ENCODE data around the gene REC8. TPM values are rescaled to one million over a fixed set of nuclear protein-coding genes. Genes with fewer than 3 reads are reported as not detected.

REC8 gene
- total and polyA plus RNA-seq, 2 of the 13 experiments (the other 11 are each of a cell fraction or from before 2014, with no cell fraction given), result 3.4 to 14.7 TPM

- WGBS (ENCODE audit: low lambda C conversion rate), result 66% methylated on average over 3 of the region's 3 CpGs
- peaks cover 8 to 12% of the 10 kb centered on the region in 2 experiments; a peak in 4 of 5 replicates for H3K36me3 ChIP-seq (replicated peaks in 1 of 2; ENCODE audit: control insufficient read depth in 1 of 2, insufficient read depth in 2 of 2, low read length in 2 of 2)
- no peak overlapping the region for H3K4me3 ChIP-seq (replicated peaks in 1 of 3; ENCODE audit: insufficient read depth in 1 of 3, low read depth in 2 of 3, low read length in 3 of 3)
- H3K9ac ChIP-seq (ENCODE audit: insufficient read depth, low read depth, low read length), result no peak overlapping the region
- no peaks in the 10 kb centered on the region for H4K20me1 ChIP-seq (ENCODE audit: insufficient read depth, low read length)
- H3K9me3 ChIP-seq (ENCODE audit: low read length), result no peaks in the 10 kb centered on the region
- no peak overlapping the region for H2AFZ ChIP-seq (ENCODE audit: low read length)
- peaks cover 40% of the 10 kb centered on the region for H3K79me2 ChIP-seq (ENCODE audit: insufficient read depth, low read length)
- FAIRE-seq (no peak), DNase-seq (ENCODE audit: low spot score) (no peak), ATAC-seq (no peak)
- H3K4me2 ChIP-seq (ENCODE audit: low read depth, low read length), result no peak overlapping the region
- intact Hi-C loops (cut with micrococcal nuclease; ENCODE audit: unreplicated experiment), result no loop called here
- H3K27ac ChIP-seq (ENCODE audit: extremely low read length, insufficient read depth, low read length), result no peak overlapping the region
- no TSS peak for BruUV-seq (replicated peaks)
- TF ChIP-seq ZNF317 (CRISPR knock-in tag; IDR thresholded peaks at IDR 0.05) (peak; percentile 63; the same call in 1 of the 2 replicates), ZNF562 (CRISPR knock-in tag; IDR thresholded peaks at IDR 0.05; ENCODE audit: borderline replicate concordance) (0 out of 2 replicates have a peak, but pooled peaks have one; percentile 15), ZNF841 (CRISPR knock-in tag; IDR thresholded peaks at IDR 0.05; ENCODE audit: borderline replicate concordance) (0 out of 2 replicates have a peak, but pooled peaks have one; percentile 29), KLF12 (CRISPR knock-in tag; IDR thresholded peaks at IDR 0.05; ENCODE audit: borderline replicate concordance) (no peak), SSRP1 (CRISPR knock-in tag; IDR thresholded peaks at IDR 0.05) (0 out of 2 replicates have a peak, but pooled peaks have one; percentile 80), ZFP36L1 (CRISPR knock-in tag; IDR thresholded peaks at IDR 0.05) (0 out of 2 replicates have a peak, but pooled peaks have one; percentile 42), TEF (CRISPR knock-in tag; IDR thresholded peaks at IDR 0.05) (no peak), STAG1 (CRISPR knock-in tag; IDR thresholded peaks at IDR 0.05) (no peak)
- CTCF ChIA-PET (ENCODE audit: low intra/inter-chr PET ratio, low total read pairs), result no interaction called here
- no peaks in the 10 kb centered on the region; a peak in 1 of 5 replicates for H3K27me3 ChIP-seq (ENCODE audit: control insufficient read depth in 1 of 2, insufficient read depth in 2 of 2, low read length in 2 of 2)
- POLR2A ChIA-PET, result interaction anchor here (1.3 to 4.2 kb wide), 2 partner anchors 11 to 22 kb away, joined by 7 to 26 read pairs; partner anchors contain the start of gene TINF2
- in situ Hi-C loops (cut with HindIII; ENCODE audit: extremely low pct_ligation_motif_present, low pct_unique_long_range_greater_than_20kb), result no loop called here
- peaks cover 13% of the 10 kb centered on the region for H3K4me1 ChIP-seq (ENCODE audit: insufficient read depth, low read length)
Observed at GRCh38 chr14:24219521-24219920, 47.6 kb downstream of the REC8 start.

All from HepG2 (cell line).